WTC11 (cell line): ENCODE results near the gene IFT52. TPM values are rescaled to one million over a fixed set of nuclear protein-coding genes. Genes with fewer than 3 reads are reported as not detected.

Source experiments
- ATAC-seq: fragments of 200-7000 bp; cut with Tn5 transposase; 2 replicates; pipeline ENCODE4 v1.10.0; 2021; ENCODE audit warnings: mild to moderate bottlenecking, moderate library complexity
- CTCF ChIA-PET: fragments of 300-600 bp; sonication (Branson Sonifier 250); formaldehyde crosslinking; loops from one replicate; lab custom pipeline; 2021; ENCODE audit warnings: antibody characterized with exemption; lab: Charles Lee
- POLR2A ChIA-PET: fragments of 350-600 bp; sonication (Branson Sonifier 250); formaldehyde crosslinking; loops from one replicate; lab custom pipeline; 2021; ENCODE audit warnings: antibody characterized with exemption; lab: Charles Lee
- DNase-seq: peaks from one replicate; pipeline ENCODE4 v3.0.0; 2021; ENCODE audit warnings: low spot score
- H3K27ac Mint-ChIP-seq: 2 replicates; pipeline ENCODE4 v1.8.0; 2021; ENCODE audit warnings: mixed read lengths
- H3K27me3 Mint-ChIP-seq: 2 replicates; pipeline ENCODE4 v1.8.0; 2021; ENCODE audit warnings: low read depth, mild to moderate bottlenecking, moderate library complexity, mixed read lengths
- H3K36me3 Mint-ChIP-seq: 2 replicates; pipeline ENCODE4 v1.8.0; 2021; ENCODE audit warnings: mixed read lengths
- H3K4me1 Mint-ChIP-seq: 2 replicates; pipeline ENCODE4 v1.8.0; 2022; ENCODE audit warnings: mixed read lengths
- H3K4me3 Mint-ChIP-seq: 2 replicates; pipeline ENCODE4 v1.8.0; 2021; ENCODE audit warnings: mild to moderate bottlenecking, moderate library complexity, mixed read lengths
- H3K9me3 Mint-ChIP-seq: 2 replicates; pipeline ENCODE4 v1.8.0; 2021; ENCODE audit warnings: mixed read lengths
- ATF1 ChIP-seq: sonication (generic); formaldehyde crosslinking; IDR thresholded peaks from 2 replicates; pipeline ENCODE4 v1.8.1; 2023; ENCODE audit warnings: mild to moderate bottlenecking, moderate library complexity, missing genetic modification reagents
- CREB1 ChIP-seq: sonication (generic); formaldehyde crosslinking; IDR thresholded peaks from 2 replicates; pipeline ENCODE4 v1.8.0; 2023; ENCODE audit warnings: mild to moderate bottlenecking, missing genetic modification reagents
- E2F5 ChIP-seq: sonication (generic); formaldehyde crosslinking; IDR thresholded peaks from 2 replicates; pipeline ENCODE4 v1.8.1; 2022; ENCODE audit warnings: mild to moderate bottlenecking, moderate library complexity, missing genetic modification reagents
- IRF2 ChIP-seq: sonication (generic); formaldehyde crosslinking; IDR thresholded peaks from 2 replicates; pipeline ENCODE4 v1.8.0; 2022; ENCODE audit warnings: low read depth, missing genetic modification reagents, borderline replicate concordance
- JUN ChIP-seq: sonication (generic); formaldehyde crosslinking; IDR thresholded peaks from 2 replicates; pipeline ENCODE4 v1.8.0; 2023; ENCODE audit warnings: mild to moderate bottlenecking, missing genetic modification reagents
- KAT7 ChIP-seq: sonication (generic); formaldehyde crosslinking; IDR thresholded peaks from 2 replicates; pipeline ENCODE4 v1.8.1; 2023; ENCODE audit warnings: missing genetic modification reagents, mild to moderate bottlenecking, borderline replicate concordance
- MYBL2 ChIP-seq: sonication (generic); formaldehyde crosslinking; IDR thresholded peaks from 2 replicates; pipeline ENCODE4 v1.8.1; 2023; ENCODE audit warnings: mild to moderate bottlenecking, moderate library complexity, missing genetic modification reagents
- NFATC4 ChIP-seq: fragments of 250-450 bp; sonication (Bioruptor Pico); IDR thresholded peaks from 2 replicates; pipeline ENCODE4 v1.9.0; 2021; ENCODE audit warnings: mild to moderate bottlenecking
- NFE2L1 ChIP-seq: sonication (generic); formaldehyde crosslinking; IDR thresholded peaks from 2 replicates; pipeline ENCODE4 v1.8.1; 2023; ENCODE audit warnings: missing genetic modification reagents
- NR1H2 ChIP-seq: sonication (generic); formaldehyde crosslinking; IDR thresholded peaks from 2 replicates; pipeline ENCODE4 v1.9.0; 2021; ENCODE audit warnings: mild to moderate bottlenecking, moderate library complexity, missing genetic modification reagents
- OVOL2 ChIP-seq: fragments of 250-450 bp; sonication (Bioruptor Pico); IDR thresholded peaks from 2 replicates; pipeline ENCODE4 v1.9.0; 2021; ENCODE audit warnings: mild to moderate bottlenecking, borderline replicate concordance
- RELA ChIP-seq: sonication (generic); formaldehyde crosslinking; IDR thresholded peaks from 2 replicates; pipeline ENCODE4 v1.8.1; 2022; ENCODE audit warnings: missing genetic modification reagents, mild to moderate bottlenecking, borderline replicate concordance
- SOX15 ChIP-seq: fragments of 250-450 bp; sonication (Bioruptor Pico); IDR thresholded peaks from 2 replicates; pipeline ENCODE4 v1.9.0; 2021; ENCODE audit warnings: mild to moderate bottlenecking
- SP1 ChIP-seq: sonication (generic); formaldehyde crosslinking; conservative IDR thresholded peaks from 2 replicates; pipeline ENCODE4 v1.8.1; 2022; ENCODE audit warnings: missing genetic modification reagents
- ZNF121 ChIP-seq: sonication (generic); formaldehyde crosslinking; IDR thresholded peaks from 2 replicates; pipeline ENCODE4 v1.8.0; 2023; ENCODE audit warnings: missing genetic modification reagents
- ZNF232 ChIP-seq: sonication (generic); formaldehyde crosslinking; IDR thresholded peaks from 2 replicates; pipeline ENCODE4 v1.8.0; 2022; ENCODE audit warnings: mild to moderate bottlenecking, missing genetic modification reagents
- ZNF281 ChIP-seq: sonication (generic); formaldehyde crosslinking; IDR thresholded peaks from 2 replicates; pipeline ENCODE4 v1.8.0; 2023; ENCODE audit warnings: mild to moderate bottlenecking, missing genetic modification reagents
- ZNF317 ChIP-seq: sonication (generic); formaldehyde crosslinking; IDR thresholded peaks from 2 replicates; pipeline ENCODE4 v1.8.1; 2023; ENCODE audit warnings: low read depth, mild to moderate bottlenecking, moderate library complexity, missing genetic modification reagents, borderline replicate concordance
- ZNF416 ChIP-seq: fragments of 250-450 bp; sonication (Bioruptor Pico); IDR thresholded peaks from 2 replicates; pipeline ENCODE4 v1.9.0; 2021; ENCODE audit warnings: mild to moderate bottlenecking, inconsistent platforms
- ZNF425 ChIP-seq: fragments of 250-450 bp; sonication (Bioruptor Pico); conservative IDR thresholded peaks from 2 replicates; pipeline ENCODE4 v1.9.0; 2021; ENCODE audit warnings: mild to moderate bottlenecking
- total RNA-seq: library from RNA; stranded (reverse); gene quantifications from 3 replicates; pipeline ENCODE4 v1.2.3, GENCODE V29; 2021

IFT52 gene
- total RNA-seq, 1 experiment from 2014 or later, result 27.5 TPM

DNA sequence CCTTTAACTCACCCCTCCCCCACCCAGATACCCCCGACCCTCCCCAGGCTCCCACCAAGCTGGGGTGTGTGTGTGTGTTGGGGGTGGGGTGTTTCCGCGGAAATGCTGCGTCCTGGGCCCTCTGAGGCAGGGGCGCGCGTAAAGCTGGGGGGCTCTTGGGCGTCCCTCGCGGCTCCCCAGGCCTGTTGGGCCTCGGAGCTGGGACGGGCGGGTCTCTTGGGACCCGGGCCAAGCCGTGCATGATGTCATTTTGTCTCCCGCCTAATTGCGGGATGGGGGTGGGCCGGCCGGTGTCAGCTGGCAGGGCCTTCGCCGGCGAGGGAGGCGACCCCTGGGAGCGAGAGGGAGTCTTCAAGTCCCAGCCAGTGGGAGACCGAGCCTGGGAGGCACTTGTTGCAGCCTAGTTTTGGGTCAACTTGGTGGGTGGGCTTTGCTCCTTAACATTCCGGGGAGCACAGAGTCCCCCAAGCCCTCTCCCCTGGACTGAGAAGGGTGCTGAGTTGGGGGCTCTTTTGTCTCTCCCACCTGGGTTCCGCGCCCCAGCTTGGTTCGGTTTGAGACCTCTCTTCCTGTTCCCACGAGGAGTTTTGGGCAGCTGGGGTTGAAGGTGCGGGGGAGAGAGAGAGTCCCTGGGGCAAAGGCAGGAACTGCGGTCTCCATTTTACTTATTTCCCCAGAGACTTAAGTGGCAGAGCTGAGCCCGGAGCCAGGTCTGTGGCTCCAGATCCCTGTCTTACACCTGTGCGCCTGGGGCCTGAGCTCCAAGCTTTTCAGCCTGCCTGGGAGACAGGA, 76.8 kb downstream of the IFT52 start (continued):
- TF ChIP-seq CREB1 (CRISPR knock-in tag), result no peak
- peak; percentile 35; the same call in 1 of the 2 replicates for TF ChIP-seq ZNF281 (CRISPR knock-in tag)
- TF ChIP-seq ZNF416 (CRISPR knock-in tag), result no peak
- TF ChIP-seq RELA, result no peak

- ChIA-PET POLR2A (no interaction called here), CTCF (no interaction called here)
- no peak for TF ChIP-seq NFATC4
- TF ChIP-seq KAT7 (CRISPR knock-in tag), result no peak
- no peak for TF ChIP-seq ZNF121 (CRISPR knock-in tag)
- TF ChIP-seq IRF2 (CRISPR knock-in tag), result no peak
- TF ChIP-seq SP1 (CRISPR knock-in tag), result no peak
- TF ChIP-seq ATF1, result no peak
- DNase-seq, result no peak
- peak overlapping the region; percentile 48 for H3K27ac Mint-ChIP-seq
- ATAC-seq, result no peak
- no peak overlapping the region for H3K4me3 Mint-ChIP-seq
- no peaks in the 10 kb centered on the region for H3K9me3 Mint-ChIP-seq
- peaks cover 4% of the 10 kb centered on the region for H3K4me1 Mint-ChIP-seq
- peaks cover 20% of the 10 kb centered on the region for H3K27me3 Mint-ChIP-seq
- H3K36me3 Mint-ChIP-seq, result peaks cover 15% of the 10 kb centered on the region
These were observed 78.6 kb downstream of the IFT52 start for GRCh38 chr20:43669332-43669731.

DNA sequence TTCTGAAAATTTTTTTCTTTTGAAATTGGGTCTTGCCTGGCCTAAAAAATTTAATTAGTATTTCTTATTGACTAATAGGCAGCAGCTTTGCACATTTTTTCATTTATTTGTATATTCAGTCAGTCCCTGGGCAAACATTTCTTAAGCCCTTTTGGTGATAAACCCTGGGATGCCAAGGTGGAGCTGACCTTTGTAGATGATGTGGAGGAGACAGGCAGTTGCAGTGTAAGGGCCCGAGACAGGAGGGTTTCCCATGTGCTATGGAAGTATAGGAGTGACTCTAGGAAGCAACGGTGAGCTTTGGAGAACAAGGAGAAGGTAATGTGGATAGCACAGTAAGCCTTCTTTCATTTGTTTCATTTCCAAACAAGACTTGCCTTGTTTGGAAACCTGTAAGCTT, 79.7 kb downstream of the IFT52 start:
- Mint-ChIP-seq H3K4me3 (no peak overlapping the region), H3K27ac (no peak overlapping the region), H3K9me3 (no peaks in the 10 kb centered on the region), H3K27me3 (peaks cover 9% of the 10 kb centered on the region), H3K36me3 (peaks cover 15% of the 10 kb centered on the region), H3K4me1 (peaks cover 4% of the 10 kb centered on the region)
- POLR2A ChIA-PET, result no interaction called here
- CTCF ChIA-PET, result no interaction called here
- no peak for DNase-seq
- TF ChIP-seq ZNF281 (CRISPR knock-in tag), result no peak
- TF ChIP-seq NR1H2 (CRISPR knock-in tag), result no peak
- no peak for TF ChIP-seq ZNF317
- TF ChIP-seq JUN (CRISPR knock-in tag), result no peak
- TF ChIP-seq E2F5, result no peak
- no peak for TF ChIP-seq RELA
- TF ChIP-seq NFE2L1 (CRISPR knock-in tag), result no peak
- TF ChIP-seq ZNF232, result no peak
- TF ChIP-seq ZNF425 (CRISPR knock-in tag), result no peak
- no peak for TF ChIP-seq MYBL2 (CRISPR knock-in tag)
- TF ChIP-seq OVOL2, result no peak
- no peak for TF ChIP-seq SOX15
- no peak for TF ChIP-seq KAT7 (CRISPR knock-in tag)
- no peak for TF ChIP-seq SP1 (CRISPR knock-in tag)
- no peak for ATAC-seq
